Uterus (tissue), 2 donors: ENCODE measurements around the gene IGFBPL1.

Experiments
- POLR2A ChIP-seq, 2 donors: fragments of 450-650 bp; IDR thresholded peaks; one replicate each; pipeline ENCODE4 v1.6.1; 2016; ENCODE audit warnings: antibody characterized with exemption in 2 of 2, mild to moderate bottlenecking in 1 of 2, moderate library complexity in 1 of 2
- TF ChIP-seq, protein P1 (sequence below), 4 experiments: fragments of 200-600 bp in 2 of 4; fragments of 450-650 bp in 2 of 4; sonication (generic) in 2 of 4; IDR thresholded peaks; one replicate each; pipeline ENCODE4 v1.5.1; 2016 to 2019; ENCODE audit warnings: antibody characterized with exemption in 4 of 4, mild to moderate bottlenecking in 2 of 4, moderate library complexity in 1 of 4

GRCh38 chr9:38432922-38433510, 8.8 kb upstream of the IGFBPL1 start:
- TF ChIP-seq, protein P1, sequence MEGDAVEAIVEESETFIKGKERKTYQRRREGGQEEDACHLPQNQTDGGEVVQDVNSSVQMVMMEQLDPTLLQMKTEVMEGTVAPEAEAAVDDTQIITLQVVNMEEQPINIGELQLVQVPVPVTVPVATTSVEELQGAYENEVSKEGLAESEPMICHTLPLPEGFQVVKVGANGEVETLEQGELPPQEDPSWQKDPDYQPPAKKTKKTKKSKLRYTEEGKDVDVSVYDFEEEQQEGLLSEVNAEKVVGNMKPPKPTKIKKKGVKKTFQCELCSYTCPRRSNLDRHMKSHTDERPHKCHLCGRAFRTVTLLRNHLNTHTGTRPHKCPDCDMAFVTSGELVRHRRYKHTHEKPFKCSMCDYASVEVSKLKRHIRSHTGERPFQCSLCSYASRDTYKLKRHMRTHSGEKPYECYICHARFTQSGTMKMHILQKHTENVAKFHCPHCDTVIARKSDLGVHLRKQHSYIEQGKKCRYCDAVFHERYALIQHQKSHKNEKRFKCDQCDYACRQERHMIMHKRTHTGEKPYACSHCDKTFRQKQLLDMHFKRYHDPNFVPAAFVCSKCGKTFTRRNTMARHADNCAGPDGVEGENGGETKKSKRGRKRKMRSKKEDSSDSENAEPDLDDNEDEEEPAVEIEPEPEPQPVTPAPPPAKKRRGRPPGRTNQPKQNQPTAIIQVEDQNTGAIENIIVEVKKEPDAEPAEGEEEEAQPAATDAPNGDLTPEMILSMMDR (IDR thresholded peaks at IDR 0.05), result peak; percentile 40 to 58 (median 47)
- TF ChIP-seq POLR2A (IDR thresholded peaks at IDR 0.05), result no peak
